ENCODE data around the gene SLC22A16.

Gene SLC22A16

DNA sequence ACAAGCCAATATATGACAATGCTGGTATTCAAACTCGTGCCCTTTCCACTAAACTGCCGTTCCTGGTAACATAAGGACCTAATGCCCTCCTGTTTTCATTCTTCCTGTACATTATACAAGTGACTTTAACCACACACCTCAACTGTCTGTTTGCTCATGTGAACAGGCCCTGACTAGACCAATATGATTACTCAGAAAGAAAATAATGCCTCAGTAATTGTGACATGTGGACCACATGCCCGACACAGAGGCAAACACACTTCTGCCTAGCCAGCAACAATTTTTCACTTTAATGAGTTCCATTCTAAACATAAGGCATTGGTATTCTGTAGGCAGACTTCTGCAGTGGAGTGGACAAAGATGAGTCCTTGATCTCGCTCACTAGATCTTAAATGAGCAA is 30.0 kb downstream of the SLC22A16 start:
- no peak for DNase-seq

- no peak for DNase-seq
Measured at GRCh38 chr6:110440026-110440425, 36.4 kb downstream of the SLC22A16 start.

GRCh38 chr6:110439356-110439755 is 37.1 kb downstream of the SLC22A16 start:
- DNase-seq = no peak

- no peak for DNase-seq
Measured at GRCh38 chr6:110434961-110435602, 41.3 kb downstream of the SLC22A16 start.

DNA sequence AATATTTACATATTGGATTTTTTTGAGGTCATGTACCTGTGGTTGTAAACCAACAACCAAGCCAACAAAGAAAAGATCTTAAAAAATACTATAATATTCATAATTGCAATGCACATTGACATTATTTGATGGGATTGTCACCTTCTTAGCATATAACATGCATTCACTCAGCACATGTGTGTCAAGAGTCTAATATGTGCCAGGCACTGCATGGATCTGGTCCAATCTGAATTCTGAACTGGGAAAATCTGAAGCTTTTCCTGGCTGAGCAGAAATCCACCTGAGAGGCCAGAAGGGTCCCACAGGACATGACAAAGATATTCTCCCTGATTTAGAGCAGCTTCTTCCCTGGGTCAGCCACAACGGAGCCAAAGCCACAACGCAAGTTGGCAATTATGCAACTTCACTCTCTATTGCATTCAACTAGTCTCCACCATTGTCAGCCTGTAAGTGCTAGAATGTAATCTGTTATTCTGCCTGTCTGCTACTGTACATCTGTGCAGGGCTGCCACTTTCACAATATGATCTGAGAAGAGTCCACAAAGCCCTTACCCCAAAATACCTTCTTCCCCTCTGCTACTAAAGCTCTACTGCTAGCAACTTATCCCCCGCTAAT is 44.0 kb downstream of the SLC22A16 start:
- no peak for DNase-seq

DNA sequence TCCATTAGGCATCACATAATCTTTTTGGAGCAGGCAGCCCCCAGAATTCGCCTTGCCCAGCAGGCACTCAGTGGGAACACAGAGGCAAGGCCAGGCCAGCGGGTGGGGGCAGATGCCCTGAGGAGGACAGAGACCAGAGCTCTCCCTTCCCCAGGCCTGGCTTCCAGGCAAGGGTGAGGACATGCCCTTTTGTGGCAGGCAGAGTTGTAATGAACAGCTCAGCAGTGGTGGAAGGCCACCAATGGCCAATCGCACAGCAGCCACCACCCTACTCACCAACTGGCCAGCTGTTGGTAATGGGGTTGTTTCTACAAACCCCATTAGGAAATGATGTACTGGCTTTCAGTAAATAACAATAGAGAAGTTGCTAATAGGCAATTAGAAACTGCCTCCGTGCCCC is 45.7 kb downstream of the SLC22A16 start:
- DNase-seq = no peak

GRCh38 chr6:110430236-110430635 is 46.2 kb downstream of the SLC22A16 start:
- DNase-seq = no peak

DNA sequence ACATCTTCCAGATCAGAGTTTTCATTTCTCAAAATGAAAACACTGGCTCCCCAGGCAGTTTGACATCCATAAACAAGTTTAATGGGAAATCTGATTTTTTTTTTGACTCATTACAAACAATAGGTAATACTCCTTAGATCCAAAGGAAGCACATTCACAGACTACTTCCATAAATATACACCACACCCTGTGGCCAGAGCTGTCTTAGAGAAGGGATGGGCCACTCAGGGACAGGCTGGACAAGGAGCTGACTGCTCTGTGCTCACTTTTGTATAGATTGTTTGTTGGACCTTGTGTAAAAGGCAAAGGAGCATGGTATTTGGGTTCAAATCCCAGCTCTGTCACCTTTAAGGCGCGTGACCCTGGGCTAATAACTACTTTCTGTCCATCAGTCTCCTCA is 48.3 kb downstream of the SLC22A16 start:
- DNase-seq = no peak

GRCh38 chr6:110425816-110426215 is 50.6 kb downstream of the SLC22A16 start:
- DNase-seq = no peak

- DNase-seq = peak; percentile 63
Measured at GRCh38 chr6:110422444-110422822, 54.0 kb downstream of the SLC22A16 start.

GRCh38 chr6:110421749-110422443 is 54.5 kb downstream of the SLC22A16 start:
- DNase-seq = peak; percentile 84

- no peak for DNase-seq
Measured at GRCh38 chr6:110419028-110419739, 57.2 kb downstream of the SLC22A16 start.

DNA sequence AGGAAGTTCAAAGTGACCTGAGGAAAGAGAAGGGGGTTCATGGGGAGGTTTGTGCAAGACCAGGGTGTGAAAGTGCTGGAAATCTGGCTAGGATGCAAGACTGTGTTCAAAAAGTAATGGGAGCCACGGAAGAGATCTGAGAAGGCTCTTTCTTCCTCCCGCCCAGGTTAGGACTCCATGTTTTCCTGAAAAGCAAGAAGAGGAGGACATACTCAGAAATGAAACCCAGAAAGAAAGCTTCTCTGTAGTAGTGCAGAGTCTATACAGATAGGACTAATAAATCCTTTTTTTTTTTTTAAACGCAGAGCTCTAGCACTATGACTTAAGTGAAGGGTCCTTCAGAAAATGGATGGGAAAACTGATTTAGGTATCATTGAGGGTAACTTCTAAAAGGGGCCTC is 57.8 kb downstream of the SLC22A16 start:
- no peak for DNase-seq

DNA sequence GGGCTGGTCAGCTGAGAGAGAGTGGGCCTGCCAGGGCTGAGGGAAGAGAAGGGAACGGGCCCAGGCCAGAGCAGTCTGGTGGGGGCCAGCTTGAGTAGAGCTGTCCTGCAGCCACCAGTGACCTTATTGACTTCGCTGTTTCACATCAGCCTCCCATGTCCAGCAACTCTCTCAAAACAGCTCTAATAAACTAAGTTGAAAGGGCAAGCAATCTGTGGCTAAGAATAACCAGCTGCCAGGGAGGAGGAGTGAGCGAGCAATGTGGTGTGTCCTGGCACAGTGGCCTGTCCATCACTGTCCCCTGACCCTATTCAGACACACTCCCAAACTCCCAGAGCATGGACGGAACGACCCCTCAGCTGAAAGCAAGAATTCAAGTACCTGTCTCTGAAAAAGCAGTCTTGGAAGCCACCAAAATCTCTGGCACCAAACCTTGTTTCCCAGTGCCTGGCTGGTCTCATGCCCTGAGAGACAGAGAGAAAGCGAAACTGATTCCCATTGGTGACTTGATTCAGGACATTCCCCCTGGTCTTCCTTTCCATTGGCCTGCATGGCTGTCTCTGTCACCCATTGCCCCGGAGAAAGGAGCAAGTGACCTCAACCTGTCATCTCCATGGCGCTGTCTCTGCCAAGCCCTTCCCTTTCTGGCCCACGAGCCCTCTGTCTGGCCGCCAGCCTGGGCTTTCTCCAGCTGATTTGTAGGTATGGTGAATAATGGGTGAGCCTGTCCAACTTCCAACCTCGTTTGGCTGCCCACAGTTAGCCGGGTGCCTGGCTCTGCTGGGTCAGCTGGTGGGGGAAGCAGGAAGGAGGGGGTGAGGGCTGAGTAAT is 61.1 kb downstream of the SLC22A16 start, which contains the start of gene DDO:
Gene DDO, minus strand, starts transcription at position 490 of the 831 bp plus-strand sequence. CDS start 2,113 bp downstream, outside the sequence.
- no peak for DNase-seq

- DNase-seq = no peak
Measured at GRCh38 chr6:110414669-110415068, 61.7 kb downstream of the SLC22A16 start.

GRCh38 chr6:110412360-110412759 is 64.1 kb downstream of the SLC22A16 start:
- DNase-seq = no peak

- no peak for DNase-seq
Measured at GRCh38 chr6:110410511-110410910, 65.9 kb downstream of the SLC22A16 start.

GRCh38 chr6:110409794-110410193 is 66.6 kb downstream of the SLC22A16 start:
- no peak for DNase-seq

DNA sequence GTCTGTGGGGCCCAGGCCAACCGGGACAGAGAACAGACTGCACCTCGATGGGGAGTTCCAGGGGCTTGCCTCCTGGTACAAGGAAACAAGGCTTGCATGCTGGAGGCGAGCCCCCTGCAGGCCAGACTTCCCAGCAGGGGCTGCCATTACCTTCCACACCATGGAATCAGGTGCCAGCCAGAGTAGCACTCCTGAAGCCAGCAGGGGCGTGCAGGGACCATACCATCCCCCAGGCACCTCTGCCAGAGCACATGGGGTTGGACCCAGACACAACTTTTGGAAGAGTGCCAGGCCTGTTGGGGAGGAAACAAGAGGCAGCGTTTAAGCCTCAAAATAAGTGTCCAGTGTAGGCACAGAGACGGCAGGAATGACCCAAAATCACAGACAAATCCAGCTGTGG is 67.5 kb downstream of the SLC22A16 start:
- no peak for DNase-seq

- no peak for DNase-seq
Measured at GRCh38 chr6:110404607-110405006, 71.8 kb downstream of the SLC22A16 start.

DNA sequence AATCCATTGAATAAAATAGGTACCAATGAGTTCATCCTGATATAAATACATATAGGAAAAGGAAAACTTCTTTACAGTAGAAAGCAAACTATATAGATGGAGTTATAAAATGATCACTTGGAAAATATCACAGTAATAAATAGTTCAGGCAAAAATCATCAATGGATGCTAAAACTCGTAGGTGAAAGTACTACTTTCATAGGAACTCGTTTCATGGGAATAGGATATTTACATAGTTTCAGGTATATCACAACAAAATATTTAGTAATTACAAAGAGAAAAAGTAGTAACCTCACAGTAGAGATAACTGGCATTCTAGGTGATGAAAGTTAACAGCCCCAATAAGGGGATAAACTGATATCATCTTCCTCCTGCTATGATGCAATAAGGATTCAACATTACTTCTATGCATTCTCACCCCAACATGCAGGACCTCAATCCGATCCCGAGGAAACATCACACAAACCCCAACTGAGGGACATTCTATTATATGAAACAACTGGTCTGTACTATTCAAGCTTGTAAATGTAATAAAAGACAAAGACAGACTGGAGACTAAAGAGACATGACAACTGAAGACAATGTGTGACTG is 74.7 kb downstream of the SLC22A16 start:
- DNase-seq = no peak

DNA sequence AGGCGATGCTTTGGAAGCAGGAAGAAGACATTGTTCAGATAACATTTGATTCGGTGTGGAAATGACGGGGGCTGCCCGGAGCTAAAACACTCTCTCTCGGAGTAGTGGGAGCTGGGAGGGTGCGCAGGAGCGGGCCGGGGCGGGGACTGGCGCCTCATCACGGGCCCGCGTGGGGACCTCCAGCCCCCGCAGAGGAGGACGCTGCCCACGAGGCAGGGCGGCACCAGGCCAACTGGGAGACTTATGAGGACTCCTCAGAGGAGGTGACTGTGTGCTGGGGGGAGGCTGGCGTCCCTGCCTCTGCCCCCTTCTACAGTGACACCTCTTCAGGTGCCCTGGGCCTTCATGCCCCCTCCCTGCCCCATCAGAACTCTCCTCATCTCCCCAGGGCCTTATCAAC is 76.2 kb downstream of the SLC22A16 start:
- DNase-seq = no peak
